ENCODE measurements around the gene HTR5A.
"Not testable (repeated sequence)": the region's sequence is repeated elsewhere in the genome, so short reads cannot be mapped to it uniquely, and the experiment has no call there.

Gene HTR5A

GRCh38 chr7:155069992-155070751, at the start of gene HTR5A:
Gene HTR5A (plus strand): TSS chr7:155070324. CDS start chr7:155070900, 576 bp downstream.
- DNase-seq = peak; percentile 62 to 65

DNA sequence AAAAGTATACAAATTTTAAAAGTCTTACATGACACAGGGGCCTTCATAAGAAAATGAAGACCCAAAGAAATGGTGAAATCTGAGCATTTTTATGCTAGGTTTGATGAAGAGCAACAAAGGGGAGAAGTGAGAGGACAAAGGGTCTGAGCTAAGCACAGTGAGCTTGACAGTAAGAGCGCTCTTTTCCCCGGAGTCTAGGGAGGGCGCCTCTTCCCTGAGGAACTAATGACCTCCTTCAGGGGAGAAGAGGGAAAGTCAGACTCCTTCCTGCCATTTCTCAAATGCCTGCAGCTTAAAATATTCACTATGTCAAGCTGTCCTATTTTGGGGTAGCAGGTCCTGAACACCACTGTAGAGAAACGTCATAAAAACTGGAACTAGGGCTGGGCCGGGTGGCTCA, 49.1 kb upstream of the HTR5A start:
- DNase-seq = no peak

DNA sequence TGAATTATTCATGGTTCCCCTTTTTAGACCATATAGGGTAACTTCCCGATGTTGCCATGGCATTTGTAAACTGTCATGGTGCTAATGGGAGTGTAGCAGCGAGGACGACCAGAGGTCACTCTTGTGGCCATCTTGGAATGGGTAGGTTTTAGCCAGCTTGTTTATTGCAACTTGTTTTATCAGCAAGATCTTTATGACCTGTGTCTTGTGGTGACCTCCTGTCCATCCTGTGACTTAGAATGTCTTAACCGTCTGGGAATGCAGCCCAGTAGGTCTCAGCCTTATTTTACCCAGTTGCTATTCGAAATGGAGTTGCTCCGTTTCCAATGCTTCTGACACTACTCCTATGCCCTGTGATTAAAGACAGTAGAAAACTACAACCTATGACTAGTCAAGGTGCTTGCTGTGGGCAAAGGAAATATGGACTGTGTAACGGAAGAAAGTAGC, 48.4 kb upstream of the HTR5A start:
- DNase-seq = no peak

DNA sequence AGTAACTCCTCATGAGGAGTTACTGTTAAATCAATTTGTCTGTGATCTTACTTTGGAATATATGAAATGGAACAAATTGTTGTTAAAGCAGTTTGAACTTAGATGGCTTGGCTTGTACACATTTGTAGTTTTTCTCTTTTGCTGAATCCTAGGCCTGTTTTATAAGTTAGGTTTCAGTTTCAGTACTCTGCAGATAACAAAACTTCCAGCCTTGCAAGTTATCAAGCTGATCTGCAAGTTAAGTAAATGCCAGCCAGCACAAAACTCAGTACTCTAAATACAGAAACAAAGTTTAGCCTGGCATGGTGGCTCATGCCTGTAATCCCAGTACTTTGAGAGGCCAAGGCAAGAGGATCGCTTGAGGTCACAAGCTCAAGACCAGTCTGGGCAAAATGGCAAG, 42.2 kb upstream of the HTR5A start:
- DNase-seq = no peak

- DNase-seq = no peak
Observed at GRCh38 chr7:155032978-155033377, 37.1 kb upstream of the HTR5A start.

GRCh38 chr7:155034495-155034894, 35.6 kb upstream of the HTR5A start:
- DNase-seq = not testable (repeated sequence)

GRCh38 chr7:155038335-155038734, 31.8 kb upstream of the HTR5A start:
- DNase-seq = no peak

- DNase-seq = no peak
Observed at GRCh38 chr7:155043756-155044155, 26.4 kb upstream of the HTR5A start.

DNA sequence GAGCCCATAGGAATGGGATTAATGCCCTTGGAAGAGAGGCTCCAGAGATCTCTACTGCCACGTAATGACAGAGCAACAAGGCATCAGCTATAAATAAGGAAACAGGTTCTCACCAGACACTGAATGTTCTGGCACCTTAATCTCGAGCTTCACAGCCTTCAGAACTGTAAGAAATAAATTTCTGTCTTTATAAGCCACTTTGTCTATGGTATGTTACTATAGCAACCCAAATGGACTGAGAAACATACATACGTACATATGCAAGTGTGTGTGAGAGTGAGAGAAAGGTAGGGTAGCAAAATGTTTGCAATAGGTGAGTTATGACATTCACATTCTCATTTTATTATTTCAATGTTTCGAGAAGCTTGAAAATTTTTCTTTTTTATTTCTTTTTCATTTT, 22.1 kb upstream of the HTR5A start:
- DNase-seq = no peak

GRCh38 chr7:155051355-155051754, 18.8 kb upstream of the HTR5A start:
- DNase-seq = no peak

- no peak for DNase-seq
Observed at GRCh38 chr7:155053002-155053401, 17.1 kb upstream of the HTR5A start.

DNA sequence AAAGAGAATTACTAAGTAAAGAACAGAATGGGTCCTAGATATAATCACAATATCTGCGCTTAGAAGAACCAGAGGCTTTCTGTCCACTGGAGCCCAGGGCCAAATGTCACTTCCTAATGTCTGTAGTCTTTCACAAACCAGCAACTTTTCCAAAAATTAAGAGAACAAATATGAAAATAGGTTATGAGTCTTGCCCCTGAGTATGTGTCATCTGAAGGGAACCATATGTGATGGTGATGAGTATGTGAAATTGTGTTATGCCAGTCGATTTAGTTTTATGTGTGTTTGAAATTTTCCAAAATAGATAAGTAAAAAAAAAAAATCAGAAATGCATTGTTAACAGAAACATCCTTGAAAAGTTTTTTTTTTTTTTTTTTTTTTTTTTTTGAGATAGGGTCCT, 15.4 kb upstream of the HTR5A start:
- DNase-seq = no peak

GRCh38 chr7:155057076-155057475, 13.0 kb upstream of the HTR5A start:
- DNase-seq = no peak

DNA sequence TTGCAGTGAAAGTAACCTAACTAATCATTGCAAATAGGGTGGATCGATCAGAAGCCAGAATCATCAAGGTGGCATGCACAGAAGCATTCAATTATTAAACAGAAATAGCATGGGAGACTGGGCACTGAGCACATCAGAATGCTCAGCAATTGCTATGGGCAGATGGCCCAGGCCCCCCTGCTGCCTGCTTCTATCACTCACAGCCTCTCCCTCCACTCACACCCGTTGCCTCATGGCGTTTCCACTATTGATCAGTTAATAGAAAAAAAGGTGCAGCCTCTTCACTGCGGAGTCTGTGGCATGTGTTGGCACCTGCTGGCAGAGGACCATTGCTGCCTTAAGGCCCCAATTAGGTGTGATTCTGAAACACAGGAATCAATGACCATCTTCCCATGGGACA, 11.2 kb upstream of the HTR5A start:
- no peak for DNase-seq

GRCh38 chr7:155059703-155060102, 10.4 kb upstream of the HTR5A start:
- DNase-seq = no peak

DNA sequence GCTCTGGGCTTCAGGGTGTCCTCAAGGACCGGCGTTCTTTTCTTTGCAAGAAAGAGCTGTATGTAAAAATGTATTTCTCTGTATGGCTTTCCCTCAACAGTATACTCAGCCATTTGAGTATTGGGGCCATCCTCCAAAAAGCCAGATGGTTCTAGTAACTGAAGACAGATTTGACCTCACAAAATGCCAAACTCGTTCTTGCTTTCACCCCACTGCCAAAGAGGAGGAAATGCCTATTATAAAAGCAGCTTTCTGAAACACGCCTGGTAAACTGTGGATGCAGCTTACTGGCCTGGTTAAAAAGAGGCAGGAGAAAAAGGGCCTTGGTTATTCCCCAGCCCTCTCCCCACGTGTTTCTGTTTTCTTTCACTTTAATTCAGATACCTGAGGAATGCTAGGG, 7.7 kb upstream of the HTR5A start:
- no peak for DNase-seq

DNA sequence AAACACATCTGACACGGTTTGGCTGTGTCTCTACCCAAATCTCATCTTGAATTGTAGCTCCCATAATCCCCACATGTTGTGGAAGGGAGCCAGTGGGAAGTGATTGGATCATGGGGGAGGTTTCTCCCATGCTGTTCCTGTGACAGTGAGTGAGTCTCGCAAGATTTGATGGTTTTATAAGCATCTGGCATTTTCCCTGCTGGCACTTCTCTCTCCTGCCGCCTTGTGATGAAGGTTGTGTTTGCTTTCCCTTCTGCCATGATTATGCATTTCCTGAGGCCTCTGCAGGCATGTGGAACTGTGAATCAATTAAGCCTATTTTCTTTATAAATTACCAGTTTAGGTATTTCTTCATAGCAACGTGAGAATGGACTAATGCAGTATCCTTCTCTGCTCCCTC, 5.9 kb upstream of the HTR5A start:
- no peak for DNase-seq

- no peak for DNase-seq
Observed at GRCh38 chr7:155066417-155066950, 3.6 kb upstream of the HTR5A start.

GRCh38 chr7:155071121-155071651, 1.1 kb downstream of the HTR5A start:
- no peak for DNase-seq

GRCh38 chr7:155071916-155072571, 1.9 kb downstream of the HTR5A start:
- DNase-seq = no peak

DNA sequence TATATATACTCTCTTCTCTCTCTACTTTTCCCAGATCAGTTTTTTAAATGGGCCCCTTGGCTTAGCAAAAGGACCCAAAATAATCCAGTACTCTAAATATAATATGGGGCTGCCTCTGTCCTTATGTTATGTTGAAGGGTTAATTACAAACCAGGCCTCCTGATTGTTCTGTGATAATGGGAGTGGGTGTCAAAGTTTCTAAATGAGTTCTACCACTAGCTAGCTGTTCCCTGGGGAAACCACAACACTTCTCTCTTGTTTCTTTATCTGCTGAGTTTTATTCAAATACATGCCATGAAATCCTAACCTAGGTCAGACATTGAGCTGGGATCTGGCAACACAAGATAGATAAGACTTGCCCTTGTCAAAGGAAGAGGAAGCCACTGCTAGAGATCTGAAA, 3.8 kb downstream of the HTR5A start:
- DNase-seq = no peak

- no peak for DNase-seq
Observed at GRCh38 chr7:155084021-155084420, 13.9 kb downstream of the HTR5A start.

DNA sequence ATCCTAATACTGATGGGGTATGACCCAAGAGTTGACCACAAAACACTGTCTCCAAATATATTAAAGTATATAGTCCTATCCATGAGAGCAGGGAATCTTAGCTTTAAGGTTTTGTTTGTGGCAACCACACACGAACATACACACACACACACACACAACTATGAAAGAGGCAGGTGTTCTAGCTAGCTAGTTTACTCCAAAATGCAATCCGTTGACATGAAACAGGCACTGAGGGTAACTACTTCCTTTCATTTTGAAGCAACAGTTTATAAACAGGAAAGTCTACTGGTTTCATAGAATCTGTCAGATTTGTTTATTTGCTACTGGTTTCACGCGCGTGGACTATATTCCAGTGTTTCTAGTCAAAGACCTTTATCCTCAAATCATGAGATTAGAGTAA, 14.8 kb downstream of the HTR5A start:
- DNase-seq = no peak

DNA sequence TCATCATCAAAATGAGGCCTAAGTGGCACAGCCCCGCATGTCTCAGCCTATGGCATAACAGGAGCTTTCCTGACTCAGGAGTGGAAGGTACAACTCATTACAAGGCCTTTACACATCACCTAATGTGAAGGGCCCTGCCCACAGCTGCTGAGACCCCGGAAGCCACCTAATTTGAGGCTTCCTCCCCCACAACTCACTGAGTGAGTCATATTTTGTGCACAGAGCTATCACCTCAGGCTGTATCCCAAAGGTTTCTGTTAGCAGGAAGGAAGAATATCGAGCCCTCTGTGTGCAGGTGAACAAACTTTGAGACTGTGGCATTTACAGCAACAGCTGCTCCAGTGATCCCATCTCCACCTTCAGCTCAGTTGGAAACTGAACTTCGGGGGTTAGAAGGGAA, 20.6 kb downstream of the HTR5A start:
- DNase-seq = no peak
